K562 (cell line): Measurements from ENCODE around the gene IL17RA. TPM values are rescaled to one million over a fixed set of nuclear protein-coding genes. Genes with fewer than 3 reads are reported as not detected.

Source experiments
- ATAC-seq: fragments of 200-7000 bp; cut with Tn5 transposase; 3 replicates; pipeline ENCODE4 v1.9.1; 2020; ENCODE audit warnings: moderate library complexity
- BruUV-seq: library from RNA; stranded (reverse); fragments of 400-500 nt; replicated peaks from 2 replicates; lab custom pipeline; 2021; lab: Mats Ljungman, UMichigan
- CTCF ChIA-PET: fragments of 300-600 bp; formaldehyde crosslinking; extraction: SDS; loops from one replicate; lab custom pipeline; 2021; ENCODE audit warnings: low intra/inter-chr PET ratio; lab: Yijun Ruan, JAX
- POLR2A ChIA-PET: fragments of 300-600, 350-650 bp; sonication (Branson Sonifier 250); formaldehyde crosslinking; extraction: SDS; loops from one replicate; lab custom pipeline; 2021; ENCODE audit warnings: antibody characterized with exemption, inconsistent platforms; lab: Yijun Ruan, JAX
- DNase-seq, 4 experiments: peaks; one replicate each; pipeline versions ENCODE4 v3.0.0 to v3.0.0-alpha.2; 2011 to 2018; ENCODE audit warnings: low spot score in 3 of 4, mixed read lengths in 3 of 4; ENCODE audit errors: extremely low read depth in 1 of 4
- FAIRE-seq: peaks from 2 replicates; lab custom pipeline; 2011; peaks lifted over from hg19 to GRCh38; lab: Jason Lieb, UNC
- H2AFZ ChIP-seq: 2 replicates; pipeline ENCODE4 v1.6.0; 2011; ENCODE audit warnings: low read depth, low read length, control low read depth, inconsistent platforms
- H3K27ac ChIP-seq: fragments of 200-600 bp; 3 replicates; pipeline ENCODE4 v1.8.0; 2011; ENCODE audit warnings: low read depth, mild to moderate bottlenecking, control low read depth, inconsistent platforms, low read length, moderate library complexity, mixed read lengths; ENCODE audit errors: extremely low read depth
- H3K27me3 ChIP-seq, 2 experiments: fragments of 300-600 bp in 1 of 2; 2 replicates in 1 of 2; 3 replicates in 1 of 2; pipeline versions ENCODE4 v1.6.0 to v1.8.0; 2011; ENCODE audit warnings: inconsistent platforms in 2 of 2, low read length in 2 of 2, mild to moderate bottlenecking in 1 of 2, mixed read lengths in 1 of 2, moderate library complexity in 1 of 2; ENCODE audit not compliant: control insufficient read depth in 2 of 2, insufficient read depth in 2 of 2
- H3K36me3 ChIP-seq: fragments of 300-600 bp; 3 replicates; pipeline ENCODE4 v1.8.0; 2011; ENCODE audit warnings: mild to moderate bottlenecking, low read length, inconsistent platforms; ENCODE audit not compliant: control insufficient read depth, insufficient read depth
- H3K4me1 ChIP-seq, 2 experiments: fragments of 200-600 bp in 1 of 2; replicated peaks in 1 of 2; 2 replicates in 1 of 2; 3 replicates in 1 of 2; pipeline versions ENCODE4 v1.5.1 to v1.8.0; 2011; ENCODE audit warnings: inconsistent platforms in 2 of 2, low read length in 2 of 2, mild to moderate bottlenecking in 1 of 2, mixed read lengths in 1 of 2, moderate library complexity in 1 of 2; ENCODE audit not compliant: control insufficient read depth in 2 of 2, insufficient read depth in 2 of 2
- H3K4me2 ChIP-seq: 2 replicates; pipeline ENCODE4 v1.6.1; 2011; ENCODE audit warnings: low read length, control low read depth, inconsistent platforms, mixed read lengths; ENCODE audit not compliant: insufficient read depth
- H3K4me3 ChIP-seq: fragments of 200-600 bp; sonication (generic), shearing (Covaris generic); 2 replicates; pipeline ENCODE4 v1.5.1; 2016; ENCODE audit warnings: control low read depth, inconsistent platforms
- H3K79me2 ChIP-seq: fragments of 200-600 bp; 3 replicates; pipeline ENCODE4 v1.8.0; 2011; ENCODE audit warnings: low read length, inconsistent platforms; ENCODE audit not compliant: control insufficient read depth, insufficient read depth
- H3K9ac ChIP-seq, 2 experiments: 2 replicates each; pipeline versions ENCODE4 v1.6.0 to v1.6.1; 2011; ENCODE audit warnings: low read depth in 2 of 2, low read length in 2 of 2, control low read depth in 1 of 2, inconsistent platforms in 1 of 2, mild to moderate bottlenecking in 1 of 2, mixed read lengths in 1 of 2; ENCODE audit not compliant: insufficient read depth in 1 of 2
- H3K9me1 ChIP-seq: one replicate; pipeline ENCODE4 v1.6.0; 2011; ENCODE audit warnings: inconsistent platforms, mild to moderate bottlenecking, low read length, moderate library complexity; ENCODE audit not compliant: control insufficient read depth, insufficient read depth
- H3K9me3 ChIP-seq: replicated peaks from 2 replicates; pipeline ENCODE4 v1.5.1; 2011; ENCODE audit warnings: low read depth, low read length, inconsistent platforms; ENCODE audit not compliant: control insufficient read depth, insufficient read depth
- H4K20me1 ChIP-seq: replicated peaks from 2 replicates; pipeline ENCODE4 v1.6.1; 2011; ENCODE audit warnings: low read length, inconsistent platforms, mixed read lengths; ENCODE audit not compliant: control insufficient read depth, insufficient read depth
- BRD9 ChIP-seq: fragments of 450-650 bp; IDR thresholded peaks from 2 replicates; pipeline ENCODE4 v1.6.1; 2018; ENCODE audit warnings: low read depth; ENCODE audit not compliant: partially characterized antibody
- CBFB ChIP-seq: sonication (generic); formaldehyde crosslinking; IDR thresholded peaks from 2 replicates; pipeline ENCODE4 v1.4.0; 2020; ENCODE audit warnings: mild to moderate bottlenecking, missing genetic modification reagents
- CTCF ChIP-seq, 3 experiments: IDR thresholded peaks in 2 of 3; conservative IDR thresholded peaks in 1 of 3; 2 replicates each; pipeline ENCODE4 v1.5.1; 2011 to 2012; ENCODE audit warnings: low read length in 3 of 3, mild to moderate bottlenecking in 3 of 3, control low read depth in 2 of 3, improper control_type of control experiment in 1 of 3, inconsistent platforms in 1 of 3, low read depth in 1 of 3, mixed read lengths in 1 of 3, moderate library complexity in 1 of 3; ENCODE audit not compliant: insufficient read depth in 2 of 3
- ELK1 ChIP-seq: sonication (generic); formaldehyde crosslinking; IDR thresholded peaks from 2 replicates; pipeline ENCODE4 v1.8.1; 2022; ENCODE audit warnings: missing genetic modification reagents
- GABPB1 ChIP-seq: sonication (generic); formaldehyde crosslinking; IDR thresholded peaks from 2 replicates; pipeline ENCODE4 v1.8.0; 2022; ENCODE audit warnings: mild to moderate bottlenecking, missing genetic modification reagents
- HDAC3 ChIP-seq: fragments of 450-650 bp; IDR thresholded peaks from 2 replicates; pipeline ENCODE4 v1.6.1; 2018; ENCODE audit warnings: borderline replicate concordance, mild to moderate bottlenecking, moderate library complexity; ENCODE audit not compliant: partially characterized antibody
- MNT ChIP-seq, 2 experiments: fragments of 450-650 bp; conservative IDR thresholded peaks; 2 replicates each; pipeline ENCODE4 v1.6.1; 2017; ENCODE audit warnings: mild to moderate bottlenecking in 2 of 2, moderate library complexity in 2 of 2
- NR2F6 ChIP-seq: fragments of 450-650 bp; formaldehyde crosslinking; IDR thresholded peaks from 2 replicates; pipeline ENCODE4 v1.4.0; 2020; ENCODE audit warnings: mild to moderate bottlenecking
- NRF1 ChIP-seq, 2 experiments: fragments of 450-650 bp; IDR thresholded peaks in 1 of 2; conservative IDR thresholded peaks in 1 of 2; 2 replicates each; pipeline ENCODE4 v1.6.1; 2014; ENCODE audit warnings: mild to moderate bottlenecking in 2 of 2
- PCBP2 ChIP-seq: fragments of 200-400 bp; formaldehyde crosslinking; IDR thresholded peaks from 2 replicates; pipeline ENCODE4 v1.6.1; 2018; ENCODE audit warnings: low read length, low read depth, mild to moderate bottlenecking, moderate library complexity; ENCODE audit not compliant: poor library complexity, severe bottlenecking
- RAD21 ChIP-seq, 2 experiments: fragments of 250-450 bp in 1 of 2; fragments of 450-650 bp in 1 of 2; sonication (Bioruptor Pico) in 1 of 2; formaldehyde crosslinking in 1 of 2; IDR thresholded peaks in 1 of 2; conservative IDR thresholded peaks in 1 of 2; 2 replicates each; pipeline versions ENCODE4 v1.4.0 to v1.8.0; 2020 to 2022; ENCODE audit warnings: mild to moderate bottlenecking in 2 of 2, moderate library complexity in 1 of 2
- RBM17 ChIP-seq: fragments of 200-400 bp; formaldehyde crosslinking; IDR thresholded peaks from 2 replicates; pipeline ENCODE4 v1.6.1; 2017; ENCODE audit warnings: low read depth, mild to moderate bottlenecking, low read length, borderline replicate concordance
- TAL1 ChIP-seq: fragments of 450-650 bp; IDR thresholded peaks from 2 replicates; pipeline ENCODE4 v1.6.1; 2016; ENCODE audit warnings: mild to moderate bottlenecking
- ZNF197 ChIP-seq: fragments of 200-800 bp; sonication (Bioruptor generic); IDR thresholded peaks from 2 replicates; pipeline ENCODE4 v1.6.1; 2016; ENCODE audit warnings: low read depth, missing genetic modification characterization, missing compliant biosample characterization
- WGBS: fragments of 100-300 bp; shearing (Covaris generic); methylation state at CpG from one replicate; pipeline ENCODE4 v1.1.6; 2016; ENCODE audit warnings: low coverage, mixed read lengths; ENCODE audit not compliant: insufficient coverage; ENCODE audit errors: missing lambda C conversion rate; 5-methylcytosine and 5-hydroxymethylcytosine counted together
- in situ Hi-C: fragments of 300-500 bp; cut with MboI; formaldehyde crosslinking; loops from 4 replicates; pipeline ENCODE4 v1.15.0; 2018; ENCODE audit warnings: inconsistent platforms, mixed read lengths
- intact Hi-C: fragments of 100-400 bp; cut with micrococcal nuclease; formaldehyde crosslinking; loops from 2 replicates; pipeline ENCODE4 v1.14.2; 2022
- polyA plus RNA-seq, 8 experiments: library from polyadenylated mRNA; depleted of rRNA in 4 of 8; stranded (reverse) in 5 of 8; unstranded in 3 of 8; fragments of >200 nt; fragmentation: Nextera tagmentation in 2 of 8; fragmentation: Illumina TruSeq in 1 of 8; extraction: Ambion mirVana in 2 of 8; extraction: Trizol in 1 of 8; gene quantifications; 2 replicates each; pipeline versions ENCODE4 v1.2.1 to v1.2.3, GENCODE V29; 2011 to 2014; ENCODE audit warnings: inconsistent platforms in 1 of 8, missing spikeins in 1 of 8
- total RNA-seq, 7 experiments: library from RNA; depleted of rRNA in 6 of 7; stranded (reverse); fragments of >200 nt in 6 of 7; fragmentation: Illumina TruSeq in 2 of 7; extraction: Trizol in 2 of 7; gene quantifications; 2 replicates each; pipeline versions ENCODE4 v1.2.1 to v1.2.3, GENCODE V29; 2011 to 2021; ENCODE audit warnings: low replicate concordance in 1 of 7

IL17RA gene
- total and polyA plus RNA-seq, 9 of the 15 experiments (the other 6 are each of a cell fraction or from before 2014, with no cell fraction given) = 0.17 to 11.8 (median 3.7) TPM

GRCh38 chr22:17164392-17165024 is 79.7 kb downstream of the IL17RA start:
- Histone ChIP-seq H3K9me1 (no peaks in the 10 kb centered on the region), H4K20me1 (0 out of 2 replicates have a peak, but pooled peaks cover 4% of the 10 kb centered on the region), H3K4me1 (peaks cover 0 to 2% of the 10 kb centered on the region in 2 experiments; a peak in 2 of 5 replicates), H3K4me2 (no peak overlapping the region), H2AFZ (no peak overlapping the region), H3K79me2 (no peaks in the 10 kb centered on the region), H3K9me3 (no peaks in the 10 kb centered on the region), H3K9ac (no peak overlapping the region), H3K36me3 (no peaks in the 10 kb centered on the region), H3K4me3 (no peak overlapping the region), H3K27me3 (peaks cover 20 to 45% of the 10 kb centered on the region in 2 experiments), H3K27ac (no peak overlapping the region)
- intact Hi-C loops (no loop called here), in situ Hi-C loops (no loop called here)
- ATAC-seq = peak; percentile 40; the same call in 2 of the 3 replicates
- ChIA-PET POLR2A (no interaction called here), CTCF (no interaction called here)
- WGBS = 0% methylated on average over 3 of the region's 3 CpGs
- no TSS peak for BruUV-seq
- peak in 2 of 4 experiments; percentile 44 to 46 for DNase-seq
- FAIRE-seq = peak; percentile 52
- TF ChIP-seq ZNF197 (CRISPR knock-in tag) (no peak), GABPB1 (no peak), HDAC3 (no peak), TAL1 (no peak), BRD9 (no peak), MNT (conservative IDR thresholded peaks at IDR 0.05) (no peak), CTCF (IDR thresholded peaks at IDR 0.05 in 2 of 3, conservative IDR thresholded peaks at IDR 0.05 in 1 of 3; ENCODE audit: insufficient read depth in 2 of 3, low read depth in 1 of 3, low read length in 3 of 3) (peak; percentile 10 to 47 (median 36); a peak in 3 of 6 replicates), ELK1 (no peak), RBM17 (no peak), PCBP2 (no peak), RAD21 (CRISPR knock-in tag; conservative IDR thresholded peaks at IDR 0.05 in 1 of 2, IDR thresholded peaks at IDR 0.05 in 1 of 2) (0 out of 4 replicates have a peak, but pooled peaks of 1 of the 2 experiments have one; percentile 10), NR2F6 (CRISPR knock-in tag) (no peak), CBFB (CRISPR knock-in tag) (no peak), NRF1 (conservative IDR thresholded peaks at IDR 0.05 in 1 of 2, IDR thresholded peaks at IDR 0.05 in 1 of 2) (no peak)
